Transverse colon (tissue), 3 donors: ENCODE measurements around the gene THOC2.

Source experiments
- CTCF ChIP-seq, 5 experiments: fragments of 200-600 bp in 3 of 5; fragments of 450-650 bp in 2 of 5; sonication (generic) in 3 of 5; IDR thresholded peaks; 1 replicate in 2 of 5; 2 replicates in 3 of 5; pipeline ENCODE4 v1.5.1; 2016 to 2017; ENCODE audit warnings: antibody characterized with exemption in 5 of 5, inconsistent platforms in 3 of 5, mild to moderate bottlenecking in 2 of 5, moderate library complexity in 1 of 5
- POLR2A ChIP-seq: fragments of 450-650 bp; IDR thresholded peaks from one replicate; pipeline ENCODE4 v1.6.1; 2016; ENCODE audit warnings: antibody characterized with exemption, mild to moderate bottlenecking, moderate library complexity

- no peak for TF ChIP-seq CTCF (IDR thresholded peaks at IDR 0.05)
- TF ChIP-seq POLR2A = no peak
Observed at GRCh38 chrX:123682186-123682585, 50.7 kb downstream of the THOC2 start.
